HepG2 (cell line): Measurements from ENCODE around the gene METTL1. TPM values are rescaled to one million over a fixed set of nuclear protein-coding genes. Genes with fewer than 3 reads are reported as not detected.

Experiments
- ATAC-seq: fragments of 200-7000 bp; cut with Tn5 transposase; 3 replicates; pipeline ENCODE4 v1.9.1; 2020; ENCODE audit warnings: mild to moderate bottlenecking, moderate library complexity
- BruUV-seq: library from RNA; stranded (reverse); fragments of 400-500 nt; replicated peaks from 2 replicates; lab custom pipeline; 2021; lab: Mats Ljungman, UMichigan
- CTCF ChIA-PET: fragments of 300-600 bp; formaldehyde crosslinking; extraction: SDS; loops from one replicate; lab custom pipeline; 2021; ENCODE audit warnings: low total read pairs, inconsistent platforms, low intra/inter-chr PET ratio; lab: Yijun Ruan, JAX
- POLR2A ChIA-PET: fragments of 350-600 bp; sonication (Branson Sonifier 250); formaldehyde crosslinking; loops from one replicate; lab custom pipeline; 2020; ENCODE audit warnings: antibody characterized with exemption, inconsistent platforms; lab: Yijun Ruan, JAX
- DNase-seq: peaks from one replicate; pipeline ENCODE4 v3.0.0-alpha.2; 2015; ENCODE audit warnings: low spot score
- FAIRE-seq: peaks from 3 replicates; lab custom pipeline; 2011; peaks lifted over from hg19 to GRCh38; lab: Jason Lieb, UNC
- H2AFZ ChIP-seq: one replicate; pipeline ENCODE4 v1.6.1; 2011; ENCODE audit warnings: low read length, inconsistent platforms
- H3K27ac ChIP-seq: fragments of 300-600 bp; 3 replicates; pipeline ENCODE4 v1.8.0; 2011; ENCODE audit warnings: mixed run types, mild to moderate bottlenecking, mixed read lengths, low read length, inconsistent platforms; ENCODE audit not compliant: insufficient read depth; ENCODE audit errors: extremely low read length
- H3K27me3 ChIP-seq, 2 experiments: fragments of 200-600 bp in 1 of 2; 2 replicates in 1 of 2; 3 replicates in 1 of 2; pipeline versions ENCODE4 v1.6.0 to v1.8.0; 2011; ENCODE audit warnings: low read length in 2 of 2, mild to moderate bottlenecking in 2 of 2, moderate library complexity in 2 of 2, inconsistent platforms in 1 of 2; ENCODE audit not compliant: insufficient read depth in 2 of 2, control insufficient read depth in 1 of 2
- H3K36me3 ChIP-seq, 2 experiments: fragments of 200-600 bp in 1 of 2; replicated peaks in 1 of 2; 2 replicates in 1 of 2; 3 replicates in 1 of 2; pipeline versions ENCODE4 v1.5.1 to v1.8.0; 2011; ENCODE audit warnings: low read length in 2 of 2, inconsistent platforms in 1 of 2; ENCODE audit not compliant: insufficient read depth in 2 of 2, control insufficient read depth in 1 of 2
- H3K4me1 ChIP-seq: 2 replicates; pipeline ENCODE4 v1.5.1; 2012; ENCODE audit warnings: low read length, inconsistent platforms; ENCODE audit not compliant: insufficient read depth
- H3K4me2 ChIP-seq: 2 replicates; pipeline ENCODE4 v1.6.0; 2011; ENCODE audit warnings: low read depth, low read length, inconsistent platforms
- H3K4me3 ChIP-seq, 3 experiments: fragments of 200-600 bp in 1 of 3; sonication (generic), shearing (Covaris generic) in 1 of 3; replicated peaks in 1 of 3; 2 replicates each; pipeline ENCODE4 v1.5.1; 2011 to 2016; ENCODE audit warnings: low read length in 3 of 3, inconsistent platforms in 2 of 3, low read depth in 2 of 3, mild to moderate bottlenecking in 2 of 3, control low read depth in 1 of 3, mixed read lengths in 1 of 3; ENCODE audit not compliant: insufficient read depth in 1 of 3
- H3K79me2 ChIP-seq: one replicate; pipeline ENCODE4 v1.6.1; 2011; ENCODE audit warnings: low read length, inconsistent platforms; ENCODE audit not compliant: insufficient read depth
- H3K9ac ChIP-seq: 2 replicates; pipeline ENCODE4 v1.6.0; 2011; ENCODE audit warnings: mild to moderate bottlenecking, low read depth, low read length, inconsistent platforms; ENCODE audit not compliant: insufficient read depth
- H3K9me3 ChIP-seq: 2 replicates; pipeline ENCODE4 v1.5.1; 2012; ENCODE audit warnings: mild to moderate bottlenecking, low read length
- H4K20me1 ChIP-seq: 2 replicates; pipeline ENCODE4 v1.6.0; 2011; ENCODE audit warnings: inconsistent platforms, mild to moderate bottlenecking, low read length, moderate library complexity; ENCODE audit not compliant: insufficient read depth
- ARNT2 ChIP-seq: sonication (generic); formaldehyde crosslinking; IDR thresholded peaks from 2 replicates; pipeline ENCODE4 v1.8.0; 2022; ENCODE audit warnings: mild to moderate bottlenecking, low read depth, missing genetic modification reagents, moderate library complexity
- GABPA ChIP-seq, 2 experiments: IDR thresholded peaks; 2 replicates each; pipeline ENCODE4 v1.6.1; 2011 to 2016; ENCODE audit warnings: low read depth in 2 of 2, low read length in 1 of 2, missing biosample characterization in 1 of 2, missing genetic modification characterization in 1 of 2
- GABPB1 ChIP-seq: IDR thresholded peaks from 2 replicates; pipeline ENCODE4 v1.6.1; 2016; ENCODE audit warnings: mild to moderate bottlenecking, missing genetic modification reagents, moderate library complexity, missing compliant biosample characterization
- TEAD3 ChIP-seq: optimal IDR thresholded peaks from 2 replicates; pipeline ENCODE3; 2016; ENCODE audit warnings: borderline replicate concordance
- WGBS: methylation state at CpG from one replicate; pipeline ENCODE4 v1.1.6; 2017; ENCODE audit warnings: low lambda C conversion rate; 5-methylcytosine and 5-hydroxymethylcytosine counted together
- in situ Hi-C: cut with HindIII; loops from 2 replicates; pipeline ENCODE4 v1.10.0; 2017; ENCODE audit warnings: low pct_unique_long_range_greater_than_20kb; ENCODE audit not compliant: extremely low pct_ligation_motif_present
- intact Hi-C: fragments of 100-400 bp; cut with micrococcal nuclease; formaldehyde crosslinking; loops from one replicate; pipeline ENCODE4 v1.10.0; 2022; ENCODE audit not compliant: unreplicated experiment
- polyA plus RNA-seq, 8 experiments: library from polyadenylated mRNA; depleted of rRNA in 3 of 8; stranded (reverse) in 7 of 8; unstranded in 1 of 8; fragments of >200 nt; fragmentation: Illumina TruSeq in 4 of 8; extraction: Trizol in 4 of 8; gene quantifications; 2 replicates each; pipeline versions ENCODE4 v1.2.1 to v1.2.3, GENCODE V29; 2011 to 2016; ENCODE audit warnings: low read depth in 4 of 8, missing spikeins in 1 of 8, mixed read lengths in 1 of 8; ENCODE audit not compliant: insufficient read depth in 1 of 8
- total RNA-seq, 5 experiments: library from RNA; depleted of rRNA; stranded (reverse); fragments of >200 nt; fragmentation: Illumina TruSeq; extraction: Trizol; gene quantifications; 2 replicates each; pipeline ENCODE4 v1.2.3, GENCODE V29; 2016; ENCODE audit warnings: low read depth in 1 of 5
- TF ChIP-seq, protein P1 (sequence below): sonication (generic); formaldehyde crosslinking; IDR thresholded peaks from 2 replicates; pipeline ENCODE4 v1.4.0; 2020; ENCODE audit warnings: missing genetic modification reagents
- TF ChIP-seq, protein P2 (sequence below), 2 experiments: fragments of 450-650 bp in 1 of 2; sonication (generic) in 1 of 2; formaldehyde crosslinking in 1 of 2; IDR thresholded peaks; 2 replicates each; pipeline versions ENCODE4 v1.6.1 to v1.8.0; 2016 to 2022; ENCODE audit warnings: antibody characterized with exemption in 1 of 2, mild to moderate bottlenecking in 1 of 2, missing genetic modification reagents in 1 of 2

The METTL1 gene
- total and polyA plus RNA-seq, 2 of the 13 experiments (the other 11 are each of a cell fraction or from before 2014, with no cell fraction given) = 34.7 to 36.9 TPM

DNA sequence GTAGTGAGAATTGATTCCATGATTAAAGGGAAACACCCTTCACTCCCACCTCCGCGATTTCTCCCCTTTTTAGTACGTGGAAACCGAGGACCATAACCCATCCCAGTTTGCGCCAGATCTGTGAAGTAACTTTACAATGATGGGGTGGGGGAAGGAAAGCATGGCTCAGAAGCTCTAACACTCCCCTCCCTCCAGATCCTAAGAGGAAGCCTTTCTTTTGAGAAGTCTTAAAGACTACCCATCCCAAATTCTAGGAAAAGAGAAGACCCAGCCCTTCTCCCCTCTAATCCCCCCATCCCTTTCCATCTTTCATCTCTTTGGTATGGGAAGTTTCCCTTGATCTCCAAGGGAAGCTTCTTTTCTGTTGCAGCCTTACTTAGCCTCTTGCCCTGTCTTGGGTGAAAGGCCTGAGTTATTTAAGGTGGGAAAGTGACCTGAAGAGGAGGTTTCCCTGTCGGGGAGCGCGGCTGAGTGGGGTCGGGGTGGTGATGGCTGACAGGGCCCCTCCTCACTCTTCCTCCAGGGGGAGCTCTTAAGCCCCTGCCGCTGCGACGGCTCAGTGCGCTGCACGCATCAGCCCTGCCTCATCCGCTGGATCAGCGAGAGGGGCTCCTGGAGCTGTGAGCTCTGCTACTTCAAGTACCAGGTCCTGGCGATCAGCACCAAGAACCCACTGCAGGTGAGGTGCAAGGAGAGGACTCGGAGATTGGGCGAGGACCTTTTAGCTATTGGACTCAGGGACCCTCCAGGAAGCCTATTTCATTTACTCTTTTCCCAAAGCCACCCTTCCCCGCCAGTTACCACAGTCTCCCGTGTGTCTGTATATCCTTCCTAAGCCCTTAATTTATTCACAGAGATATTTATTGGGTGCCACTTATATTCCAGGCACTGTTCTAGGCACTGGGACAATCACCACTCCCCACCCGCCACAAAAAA lies 15.2 kb downstream of the METTL1 start (continued):
- TF ChIP-seq, protein P1, sequence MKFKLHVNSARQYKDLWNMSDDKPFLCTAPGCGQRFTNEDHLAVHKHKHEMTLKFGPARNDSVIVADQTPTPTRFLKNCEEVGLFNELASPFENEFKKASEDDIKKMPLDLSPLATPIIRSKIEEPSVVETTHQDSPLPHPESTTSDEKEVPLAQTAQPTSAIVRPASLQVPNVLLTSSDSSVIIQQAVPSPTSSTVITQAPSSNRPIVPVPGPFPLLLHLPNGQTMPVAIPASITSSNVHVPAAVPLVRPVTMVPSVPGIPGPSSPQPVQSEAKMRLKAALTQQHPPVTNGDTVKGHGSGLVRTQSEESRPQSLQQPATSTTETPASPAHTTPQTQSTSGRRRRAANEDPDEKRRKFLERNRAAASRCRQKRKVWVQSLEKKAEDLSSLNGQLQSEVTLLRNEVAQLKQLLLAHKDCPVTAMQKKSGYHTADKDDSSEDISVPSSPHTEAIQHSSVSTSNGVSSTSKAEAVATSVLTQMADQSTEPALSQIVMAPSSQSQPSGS (CRISPR knock-in tag) = no peak
- TF ChIP-seq ARNT2 = peak; percentile 55; the same call in 1 of the 2 replicates
- TF ChIP-seq, all 625 proteins: peak for 60

DNA sequence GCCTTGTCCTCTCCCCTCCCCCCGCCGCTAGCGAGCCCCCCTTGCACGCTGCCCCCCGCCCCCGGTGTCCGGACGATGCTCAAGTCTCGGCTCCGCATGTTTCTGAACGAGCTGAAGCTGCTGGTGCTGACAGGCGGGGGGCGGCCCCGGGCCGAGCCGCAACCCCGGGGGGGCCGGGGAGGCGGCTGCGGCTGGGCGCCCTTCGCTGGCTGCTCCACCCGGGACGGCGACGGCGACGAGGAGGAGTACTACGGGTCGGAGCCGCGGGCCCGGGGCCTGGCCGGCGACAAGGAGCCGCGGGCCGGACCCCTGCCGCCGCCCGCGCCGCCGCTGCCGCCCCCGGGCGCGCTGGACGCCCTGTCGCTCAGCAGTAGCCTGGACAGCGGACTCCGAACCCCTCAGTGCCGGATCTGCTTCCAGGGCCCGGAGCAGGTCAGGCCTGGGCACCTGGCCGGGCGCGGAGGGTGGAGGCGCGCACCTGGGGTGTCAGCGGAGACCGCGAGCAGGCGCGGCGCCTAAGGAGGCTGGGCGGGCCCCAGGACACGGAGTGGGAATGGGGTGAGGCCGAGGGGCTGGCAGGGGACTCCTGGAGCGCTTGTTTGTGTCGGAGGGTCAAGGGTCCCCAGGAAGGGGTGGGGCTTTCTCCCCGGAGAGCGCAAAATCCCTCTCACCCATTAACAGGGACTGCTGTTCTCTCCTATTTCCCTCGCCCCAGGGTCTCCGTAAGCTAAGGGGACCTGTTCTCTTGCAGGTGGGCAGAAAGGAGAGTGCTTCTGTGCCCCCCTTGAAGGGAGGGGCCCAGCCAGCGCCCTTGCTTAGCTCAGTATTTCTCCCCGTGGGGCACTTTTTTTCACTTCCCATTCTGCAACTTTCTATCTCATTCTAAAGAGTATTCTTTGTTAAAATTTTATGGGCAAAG lies 16.2 kb downstream of the METTL1 start:
- Histone ChIP-seq H3K4me2 (peak overlapping the region; percentile 96), H3K4me1 (peaks cover 37% of the 10 kb centered on the region), H4K20me1 (0 out of 2 replicates have a peak, but pooled peaks cover 5% of the 10 kb centered on the region), H3K79me2 (peaks cover 17% of the 10 kb centered on the region), H3K36me3 (peaks cover 1 to 3% of the 10 kb centered on the region in 2 experiments; a peak in 2 of 5 replicates), H3K9me3 (no peaks in the 10 kb centered on the region), H2AFZ (peak overlapping the region; percentile 5), H3K27ac (peak overlapping the region; percentile 67), H3K9ac (peak overlapping the region; percentile 71), H3K27me3 (no peaks in the 10 kb centered on the region; a peak in 1 of 5 replicates), H3K4me3 (peak overlapping the region; percentile 81 to 82 (median 81))
- WGBS = 2% methylated on average over 3 of the region's 76 CpGs
- DNase-seq (no peak), FAIRE-seq (no peak), ATAC-seq (peak; percentile 50)
- in situ Hi-C loops = no loop called here
- intact Hi-C loops = no loop called here
- ChIA-PET CTCF (interaction anchor here (1.2 to 1.8 kb wide), 2 partner anchors 9 to 150 kb away, joined by 3 to 9 read pairs; no protein-coding TSS in a partner anchor), POLR2A (interaction anchor here (0.7 to 3.0 kb wide), 4 partner anchors 9 to 236 kb away, joined by 3 to 14 read pairs (median 9); partner anchors contain the start of genes CYP27B1, EEF1AKMT3 and METTL1)
- BruUV-seq = no TSS peak
- peak; percentile 79 for TF ChIP-seq GABPB1
- peak; percentile 31 for TF ChIP-seq TEAD3
- TF ChIP-seq, protein P2, sequence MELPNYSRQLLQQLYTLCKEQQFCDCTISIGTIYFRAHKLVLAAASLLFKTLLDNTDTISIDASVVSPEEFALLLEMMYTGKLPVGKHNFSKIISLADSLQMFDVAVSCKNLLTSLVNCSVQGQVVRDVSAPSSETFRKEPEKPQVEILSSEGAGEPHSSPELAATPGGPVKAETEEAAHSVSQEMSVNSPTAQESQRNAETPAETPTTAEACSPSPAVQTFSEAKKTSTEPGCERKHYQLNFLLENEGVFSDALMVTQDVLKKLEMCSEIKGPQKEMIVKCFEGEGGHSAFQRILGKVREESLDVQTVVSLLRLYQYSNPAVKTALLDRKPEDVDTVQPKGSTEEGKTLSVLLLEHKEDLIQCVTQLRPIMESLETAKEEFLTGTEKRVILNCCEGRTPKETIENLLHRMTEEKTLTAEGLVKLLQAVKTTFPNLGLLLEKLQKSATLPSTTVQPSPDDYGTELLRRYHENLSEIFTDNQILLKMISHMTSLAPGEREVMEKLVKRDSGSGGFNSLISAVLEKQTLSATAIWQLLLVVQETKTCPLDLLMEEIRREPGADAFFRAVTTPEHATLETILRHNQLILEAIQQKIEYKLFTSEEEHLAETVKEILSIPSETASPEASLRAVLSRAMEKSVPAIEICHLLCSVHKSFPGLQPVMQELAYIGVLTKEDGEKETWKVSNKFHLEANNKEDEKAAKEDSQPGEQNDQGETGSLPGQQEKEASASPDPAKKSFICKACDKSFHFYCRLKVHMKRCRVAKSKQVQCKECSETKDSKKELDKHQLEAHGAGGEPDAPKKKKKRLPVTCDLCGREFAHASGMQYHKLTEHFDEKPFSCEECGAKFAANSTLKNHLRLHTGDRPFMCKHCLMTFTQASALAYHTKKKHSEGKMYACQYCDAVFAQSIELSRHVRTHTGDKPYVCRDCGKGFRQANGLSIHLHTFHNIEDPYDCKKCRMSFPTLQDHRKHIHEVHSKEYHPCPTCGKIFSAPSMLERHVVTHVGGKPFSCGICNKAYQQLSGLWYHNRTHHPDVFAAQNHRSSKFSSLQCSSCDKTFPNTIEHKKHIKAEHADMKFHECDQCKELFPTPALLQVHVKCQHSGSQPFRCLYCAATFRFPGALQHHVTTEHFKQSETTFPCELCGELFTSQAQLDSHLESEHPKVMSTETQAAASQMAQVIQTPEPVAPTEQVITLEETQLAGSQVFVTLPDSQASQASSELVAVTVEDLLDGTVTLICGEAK (IDR thresholded peaks at IDR 0.05) = no peak
- TF ChIP-seq, protein P2 (CRISPR knock-in tag; IDR thresholded peaks at IDR 0.05) = peak; percentile 62
- TF ChIP-seq GABPA (IDR thresholded peaks at IDR 0.05; ENCODE audit: low read depth, low read length) = peak; percentile 24; the same call in 1 of the 2 replicates
- peak; percentile 15; the same call in 1 of the 2 replicates for TF ChIP-seq GABPA (CRISPR knock-in tag; IDR thresholded peaks at IDR 0.05; ENCODE audit: low read depth)
